Stomach (tissue), 9 donors: ENCODE data around the gene NEB. TPM values are rescaled to one million over a fixed set of nuclear protein-coding genes. Genes with fewer than 3 reads are reported as not detected.

Experiments
- DNase-seq, 2 donors: peaks; one replicate each; pipeline versions ENCODE4 v3.0.0 to v3.0.0-alpha.2; 2013 to 2019
- H3K27ac ChIP-seq, 5 donors: fragments of 200-600 bp in 4 of 5; sonication (generic) in 4 of 5; one replicate each; pipeline ENCODE4 v1.5.1; 2013 to 2019; ENCODE audit warnings: mild to moderate bottlenecking in 1 of 5, moderate library complexity in 1 of 5
- H3K27me3 ChIP-seq, 3 donors: fragments of 200-600 bp; sonication (generic); one replicate each; pipeline ENCODE4 v1.5.1; 2017 to 2019; ENCODE audit warnings: mixed run types in 1 of 3
- H3K36me3 ChIP-seq, 4 donors: fragments of 200-600 bp; sonication (generic); 1 replicate in 3 of 4; 2 replicates in 1 of 4; pipeline ENCODE4 v1.5.1; 2016 to 2019
- H3K4me1 ChIP-seq, 4 donors: fragments of 200-600 bp; sonication (generic); one replicate each; pipeline ENCODE4 v1.5.1; 2016 to 2019
- H3K4me3 ChIP-seq, 4 donors: fragments of 200-600 bp; sonication (generic) in 3 of 4; one replicate each; pipeline ENCODE4 v1.5.1; 2016 to 2019; ENCODE audit warnings: mild to moderate bottlenecking in 1 of 4
- H3K9me3 ChIP-seq, 4 donors: fragments of 200-600 bp; sonication (generic); one replicate each; pipeline ENCODE4 v1.5.1; 2016 to 2019
- EP300 ChIP-seq: sonication (generic); formaldehyde crosslinking; IDR thresholded peaks from one replicate; pipeline ENCODE4 v1.6.1; 2017; ENCODE audit warnings: antibody characterized with exemption
- POLR2A ChIP-seq, 4 donors: fragments of 450-650 bp; IDR thresholded peaks; one replicate each; pipeline ENCODE4 v1.6.1; 2016; ENCODE audit warnings: antibody characterized with exemption in 4 of 4, control low read depth in 2 of 4, mild to moderate bottlenecking in 1 of 4, moderate library complexity in 1 of 4
- POLR2AphosphoS5 ChIP-seq, 3 donors: sonication (generic); formaldehyde crosslinking; IDR thresholded peaks; one replicate each; pipeline ENCODE4 v1.6.1; 2016; ENCODE audit warnings: antibody characterized with exemption in 3 of 3
- WGBS, 5 donors: extraction: QIAGEN DNeasy Blood & Tissue Kit in 3 of 5; methylation state at CpG; one replicate each; pipeline versions ENCODE4 v1.1.5 to v1.1.7; 2013 to 2018; 5-methylcytosine and 5-hydroxymethylcytosine counted together
- intact Hi-C: fragments of 100-400 bp; cut with DNase I; formaldehyde crosslinking; loops from one replicate; pipeline ENCODE4 v1.15.1; 2023; ENCODE audit warnings: low total_unique reads
- polyA plus RNA-seq, 3 donors: library from polyadenylated mRNA; stranded (reverse); fragments of 200-250 nt; gene quantifications; one replicate each; pipeline ENCODE4 v1.2.3, GENCODE V29; 2013
- total RNA-seq, 5 donors: library from RNA; depleted of rRNA; stranded (reverse); fragments of >200 nt; gene quantifications; one replicate each; pipeline versions ENCODE4 v1.1.0 to v1.2.3, GENCODE V29; 2014 to 2016
- TF ChIP-seq, protein P1 (sequence below), 7 experiments: fragments of 450-650 bp in 4 of 7; fragments of 200-600 bp in 3 of 7; sonication (generic) in 3 of 7; IDR thresholded peaks; one replicate each; pipeline ENCODE4 v1.5.1; 2016 to 2019; ENCODE audit warnings: antibody characterized with exemption in 7 of 7, control low read depth in 2 of 7, mild to moderate bottlenecking in 1 of 7
- donor health status: healthy with polysubstance abuse.
- donor health status: Bipolar disorder and iron deficiency.
- donor health status: healthy.

Gene NEB
- total and polyA plus RNA-seq, 8 donors = 0.12 to 4.0 (median 1.0) TPM; not detected in 1

DNA sequence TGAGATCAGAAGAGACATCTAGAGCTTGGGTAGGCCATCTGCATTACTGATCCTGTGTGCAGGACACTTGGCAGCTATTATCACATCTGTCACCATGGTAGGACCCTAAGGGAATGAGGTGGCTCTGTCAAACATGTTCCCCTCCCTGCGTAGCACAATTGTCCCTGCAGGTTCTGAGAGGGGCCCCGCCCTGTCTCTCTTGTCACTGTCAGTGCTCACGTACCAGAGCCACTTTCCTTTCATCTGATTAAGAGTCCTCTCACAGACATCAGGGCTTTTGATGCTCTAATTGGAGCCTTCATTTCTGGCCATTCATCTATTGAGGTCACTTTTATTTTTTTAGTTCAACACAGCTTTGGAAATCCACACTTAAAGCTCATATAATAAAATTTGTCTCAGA lies 38.5 kb downstream of the NEB start:
- Histone ChIP-seq H3K27ac (no peak overlapping the region), H3K4me1 (no peaks in the 10 kb centered on the region), H3K4me3 (no peak overlapping the region), H3K9me3 (no peaks in the 10 kb centered on the region), H3K27me3 (no peaks in the 10 kb centered on the region), H3K36me3 (no peaks in the 10 kb centered on the region)
- intact Hi-C loops = no loop called here
- no peak for DNase-seq
- WGBS, 5 donors = 79 to 87% (median 81%) methylated on average over 3 of the region's 3 CpGs
- TF ChIP-seq, protein P1, sequence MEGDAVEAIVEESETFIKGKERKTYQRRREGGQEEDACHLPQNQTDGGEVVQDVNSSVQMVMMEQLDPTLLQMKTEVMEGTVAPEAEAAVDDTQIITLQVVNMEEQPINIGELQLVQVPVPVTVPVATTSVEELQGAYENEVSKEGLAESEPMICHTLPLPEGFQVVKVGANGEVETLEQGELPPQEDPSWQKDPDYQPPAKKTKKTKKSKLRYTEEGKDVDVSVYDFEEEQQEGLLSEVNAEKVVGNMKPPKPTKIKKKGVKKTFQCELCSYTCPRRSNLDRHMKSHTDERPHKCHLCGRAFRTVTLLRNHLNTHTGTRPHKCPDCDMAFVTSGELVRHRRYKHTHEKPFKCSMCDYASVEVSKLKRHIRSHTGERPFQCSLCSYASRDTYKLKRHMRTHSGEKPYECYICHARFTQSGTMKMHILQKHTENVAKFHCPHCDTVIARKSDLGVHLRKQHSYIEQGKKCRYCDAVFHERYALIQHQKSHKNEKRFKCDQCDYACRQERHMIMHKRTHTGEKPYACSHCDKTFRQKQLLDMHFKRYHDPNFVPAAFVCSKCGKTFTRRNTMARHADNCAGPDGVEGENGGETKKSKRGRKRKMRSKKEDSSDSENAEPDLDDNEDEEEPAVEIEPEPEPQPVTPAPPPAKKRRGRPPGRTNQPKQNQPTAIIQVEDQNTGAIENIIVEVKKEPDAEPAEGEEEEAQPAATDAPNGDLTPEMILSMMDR (IDR thresholded peaks at IDR 0.05) = no peak
- TF ChIP-seq POLR2AphosphoS5 (IDR thresholded peaks at IDR 0.05) (no peak), EP300 (no peak), POLR2A (IDR thresholded peaks at IDR 0.05) (no peak)

DNA sequence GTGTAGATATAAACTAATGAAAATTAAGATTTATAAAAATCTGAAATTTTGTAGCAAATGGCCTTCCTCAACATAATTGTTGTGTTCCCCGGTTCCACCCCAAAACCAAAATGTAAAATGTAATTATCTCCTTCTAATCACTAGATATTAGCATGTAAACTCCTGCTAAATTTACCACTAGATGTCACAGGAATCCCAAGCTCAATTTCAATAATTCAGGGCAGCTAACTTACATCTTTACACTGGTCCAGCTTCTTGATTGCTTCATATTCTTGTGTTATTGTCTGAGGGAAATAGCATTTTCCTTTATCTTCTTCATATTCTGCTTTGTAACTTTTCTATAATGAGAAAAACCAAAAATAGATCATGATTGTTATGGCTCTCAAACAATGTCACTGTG lies 42.6 kb downstream of the NEB start:
- no peak for DNase-seq
- Histone ChIP-seq H3K27ac (no peak overlapping the region), H3K4me3 (no peak overlapping the region), H3K9me3 (no peaks in the 10 kb centered on the region), H3K4me1 (no peaks in the 10 kb centered on the region), H3K36me3 (no peaks in the 10 kb centered on the region), H3K27me3 (no peaks in the 10 kb centered on the region)
- TF ChIP-seq POLR2AphosphoS5 (IDR thresholded peaks at IDR 0.05) = no peak
- TF ChIP-seq, protein P1 (IDR thresholded peaks at IDR 0.05) = no peak
- no peak for TF ChIP-seq EP300
- no peak for TF ChIP-seq POLR2A (IDR thresholded peaks at IDR 0.05)
- intact Hi-C loops = no loop called here
- 85 to 95% (median 94%) methylated on average over 1 of the region's 1 CpG for WGBS, 5 donors

DNA sequence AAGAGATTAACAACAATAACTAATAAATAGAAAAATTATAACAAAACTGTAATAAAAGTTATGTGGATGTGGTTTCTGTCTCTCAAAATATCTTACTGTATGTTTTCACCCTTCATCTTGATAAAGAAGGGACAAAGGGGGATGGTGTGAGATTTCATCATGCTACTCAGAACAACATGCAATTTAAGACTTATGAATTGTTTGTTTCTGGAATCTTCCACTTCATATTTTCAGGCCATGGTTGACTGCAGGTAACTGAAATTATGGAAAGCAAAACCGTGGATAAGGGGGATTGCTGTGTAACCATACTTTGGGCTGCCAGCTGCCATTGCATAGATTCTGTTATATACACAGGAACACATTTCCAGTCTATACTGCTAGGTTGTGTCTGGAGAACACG lies 45.6 kb downstream of the NEB start:
- Histone ChIP-seq H3K4me3 (no peak overlapping the region), H3K27ac (no peak overlapping the region), H3K27me3 (no peaks in the 10 kb centered on the region), H3K36me3 (no peaks in the 10 kb centered on the region), H3K9me3 (no peaks in the 10 kb centered on the region), H3K4me1 (no peaks in the 10 kb centered on the region)
- no peak for TF ChIP-seq POLR2A (IDR thresholded peaks at IDR 0.05)
- no peak for TF ChIP-seq POLR2AphosphoS5 (IDR thresholded peaks at IDR 0.05)
- TF ChIP-seq, protein P1 (IDR thresholded peaks at IDR 0.05) = no peak
- TF ChIP-seq EP300 = no peak
- DNase-seq = no peak
- WGBS, 5 donors = 73 to 86% (median 79%) methylated on average over 2 of the region's 2 CpGs
- intact Hi-C loops = no loop called here

DNA sequence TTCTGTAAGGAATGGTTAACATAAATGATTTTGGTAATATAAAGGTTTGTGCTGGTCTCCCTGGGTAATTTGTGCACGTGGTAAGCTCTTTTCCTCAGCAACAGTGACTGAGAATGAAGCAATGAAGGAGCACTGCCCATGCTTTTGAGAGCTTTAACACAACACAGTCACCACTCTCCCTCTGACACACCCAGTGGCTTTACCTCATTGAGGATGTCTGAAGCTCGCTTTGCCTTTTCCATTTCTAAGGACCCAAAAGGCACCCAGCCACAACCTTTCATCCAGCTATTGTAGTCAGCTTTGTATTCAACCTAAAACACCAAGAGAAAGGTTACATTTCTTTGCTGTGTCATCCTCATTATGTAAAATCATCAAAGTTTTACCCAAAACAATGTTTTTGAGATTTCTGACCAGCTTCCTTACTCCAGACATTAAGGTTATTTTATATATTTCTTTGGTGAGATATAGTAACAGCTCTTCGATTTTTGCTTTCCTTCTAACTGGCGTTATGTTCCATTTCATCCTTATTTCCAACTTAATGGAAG lies 51.7 kb downstream of the NEB start:
- TF ChIP-seq EP300 = no peak
- TF ChIP-seq, protein P1 (IDR thresholded peaks at IDR 0.05) = no peak
- TF ChIP-seq POLR2AphosphoS5 (IDR thresholded peaks at IDR 0.05) = no peak
- no peak for TF ChIP-seq POLR2A (IDR thresholded peaks at IDR 0.05)
- Histone ChIP-seq H3K27ac (no peak overlapping the region), H3K4me3 (no peak overlapping the region), H3K36me3 (no peaks in the 10 kb centered on the region), H3K27me3 (no peaks in the 10 kb centered on the region), H3K9me3 (no peaks in the 10 kb centered on the region), H3K4me1 (no peaks in the 10 kb centered on the region)
- no peak for DNase-seq
- intact Hi-C loops = no loop called here
- WGBS, 5 donors = 59 to 81% (median 62%) methylated on average over 4 of the region's 4 CpGs
